Middle frontal gyrus (tissue), 1 donor: Measurements from ENCODE around the gene ADRB2.

Source experiments
- DNase-seq: peaks from one replicate; pipeline ENCODE4 v3.0.0-alpha.2; 2015; ENCODE audit warnings: low spot score; ENCODE audit errors: extremely low spot score

Gene ADRB2

DNA sequence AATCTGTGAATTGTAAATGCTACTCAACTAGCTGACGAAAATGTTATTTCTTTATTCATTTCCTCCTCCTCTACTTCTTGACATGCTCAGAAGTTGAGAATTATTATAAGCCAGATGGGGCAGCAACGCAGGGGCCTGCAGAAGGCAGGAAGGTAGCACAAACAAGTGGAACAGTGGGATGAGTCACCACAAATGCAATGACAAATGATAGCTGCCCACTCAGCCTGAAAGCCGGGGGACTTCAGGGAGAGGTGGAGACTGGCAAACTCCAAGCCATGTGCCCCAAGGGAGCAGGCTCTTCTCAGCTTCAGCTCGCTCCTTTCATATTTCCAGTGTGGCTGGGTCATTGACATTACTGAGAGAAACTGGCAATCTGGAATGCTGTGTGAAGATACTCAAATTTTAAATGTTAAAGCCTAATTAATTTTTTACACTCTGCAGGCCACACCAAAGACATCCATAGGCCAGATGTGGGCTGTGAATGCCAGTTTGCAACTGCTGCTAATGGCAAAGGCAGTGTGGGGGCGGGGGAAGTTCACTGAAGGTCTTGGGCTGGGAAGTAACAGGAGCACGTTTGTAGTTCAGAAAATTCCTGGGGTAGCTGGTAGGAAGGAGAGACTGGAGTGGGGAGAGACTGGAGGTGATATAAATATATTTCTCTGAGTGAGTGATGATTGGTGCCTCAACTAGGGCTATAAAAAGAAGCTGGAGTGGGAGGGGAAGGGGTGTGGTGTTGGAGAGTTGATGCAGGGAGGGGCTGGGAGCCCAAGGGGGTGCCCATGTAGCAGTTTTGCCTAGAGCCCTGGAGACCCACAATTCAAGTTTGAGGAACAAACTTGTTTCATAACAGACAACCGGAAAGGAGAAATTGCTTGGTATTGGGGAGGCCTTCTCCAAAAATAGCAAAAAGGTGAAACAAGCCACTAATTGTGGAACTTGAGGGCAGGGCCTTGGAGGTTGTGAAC is 20.8 kb upstream of the ADRB2 start:
- DNase-seq: no peak

DNA sequence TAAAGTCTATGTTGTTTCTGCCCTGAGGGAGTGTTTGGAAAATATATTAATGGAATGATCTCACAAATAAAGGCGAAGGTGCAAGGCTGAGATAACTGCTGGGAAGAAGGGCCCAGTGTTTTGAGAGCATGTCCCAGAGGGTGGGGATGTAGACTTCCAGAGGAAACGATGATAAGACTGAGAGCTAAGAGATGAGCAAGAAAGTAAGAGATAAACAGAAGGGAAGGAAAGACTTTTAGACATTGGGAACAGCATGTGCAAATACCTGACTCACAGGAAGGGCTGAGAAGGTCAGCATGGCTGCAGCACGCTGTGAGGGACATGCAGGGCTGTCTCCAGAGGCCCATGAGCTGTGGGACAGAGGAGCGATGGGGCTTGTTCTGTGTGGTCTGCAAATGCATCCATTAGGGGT is 19.9 kb upstream of the ADRB2 start:
- no peak for DNase-seq

DNA sequence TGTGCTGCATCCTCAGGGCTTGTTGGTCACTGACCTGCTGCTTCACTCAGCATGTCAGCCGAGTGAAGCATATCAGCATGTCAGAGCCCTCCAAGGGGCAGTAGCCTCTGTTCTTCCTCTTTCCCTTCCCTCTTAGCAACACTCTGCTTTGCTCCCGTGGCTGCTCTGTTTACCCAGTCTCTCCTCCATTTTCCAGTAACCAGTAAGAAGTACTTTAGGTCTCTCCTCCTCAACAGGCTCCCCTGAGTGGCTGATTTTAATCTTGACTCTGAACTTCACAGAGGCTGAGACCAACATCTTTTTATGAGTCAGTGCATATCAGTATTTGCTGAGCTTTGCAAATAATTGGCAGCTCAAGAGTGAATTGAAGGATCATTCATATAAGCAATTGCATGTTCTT is 18.6 kb upstream of the ADRB2 start:
- DNase-seq: no peak

DNA sequence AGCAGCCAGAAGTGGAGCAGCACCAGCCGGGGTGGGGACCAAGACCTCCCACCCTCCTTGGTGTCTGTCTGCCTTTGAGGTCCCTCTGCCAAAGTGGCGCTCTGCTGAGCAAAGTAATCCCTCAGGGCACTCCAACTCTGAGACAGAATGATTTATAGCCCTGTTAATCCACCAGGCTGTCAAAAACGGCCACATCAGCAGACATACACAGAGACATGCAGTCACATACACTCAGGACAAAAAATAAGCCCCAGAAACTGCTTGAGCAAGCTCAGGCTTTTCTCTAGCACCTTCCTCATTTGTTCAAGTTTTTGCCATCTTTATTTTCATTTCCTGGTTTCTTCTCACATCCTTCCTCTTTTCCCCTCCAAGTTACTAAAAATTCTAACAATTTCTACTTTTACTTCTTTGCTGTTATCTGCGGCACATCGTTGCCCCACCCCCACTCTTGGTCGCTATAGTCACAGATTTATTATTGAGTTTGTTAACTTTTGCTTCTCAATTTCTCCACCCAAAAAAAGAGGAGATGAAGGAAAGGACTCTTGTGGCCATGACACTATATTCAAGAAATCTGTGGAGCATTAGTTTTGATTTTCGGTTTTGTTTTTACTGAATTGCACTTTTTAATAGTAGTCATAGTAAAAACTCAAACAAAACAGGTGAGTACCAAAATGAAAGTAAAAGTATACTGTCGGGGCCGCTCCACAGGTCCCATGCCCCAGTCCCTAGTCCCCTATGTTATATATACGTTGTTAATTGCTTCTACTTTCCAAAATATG is 17.4 kb upstream of the ADRB2 start:
- DNase-seq: no peak

DNA sequence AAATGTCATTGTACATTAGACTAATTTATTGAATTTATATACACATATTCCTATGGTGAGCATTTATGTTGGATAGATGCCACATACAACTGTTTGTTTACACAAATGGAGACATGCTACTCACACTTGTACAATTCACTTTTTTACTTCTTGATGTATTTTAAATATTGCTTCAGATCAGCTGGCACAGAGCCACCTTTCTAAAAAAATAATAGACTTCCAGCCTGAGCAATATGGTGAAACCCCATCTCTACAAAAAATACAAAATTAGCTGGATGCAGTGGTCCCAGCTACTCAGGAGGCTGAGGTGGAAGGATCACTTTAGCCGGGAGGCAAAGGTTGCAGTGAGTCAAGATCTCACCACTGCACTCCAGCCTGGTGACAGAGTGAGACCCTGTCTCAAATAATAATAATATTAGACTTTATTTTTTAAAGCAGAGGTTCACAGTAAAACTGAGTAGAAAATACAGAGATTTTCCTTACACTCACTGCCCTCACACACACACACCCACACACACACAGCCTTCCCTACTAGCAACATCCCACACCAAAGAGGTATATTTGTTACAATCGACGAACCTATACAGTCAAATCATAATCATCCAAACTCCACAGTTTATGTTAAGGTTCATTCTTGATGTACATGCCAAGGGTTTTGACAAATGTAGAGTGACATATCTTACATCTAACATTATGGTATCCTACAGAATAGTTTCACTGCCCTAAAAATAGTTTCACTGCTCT is 16.5 kb upstream of the ADRB2 start:
- DNase-seq: no peak

DNA sequence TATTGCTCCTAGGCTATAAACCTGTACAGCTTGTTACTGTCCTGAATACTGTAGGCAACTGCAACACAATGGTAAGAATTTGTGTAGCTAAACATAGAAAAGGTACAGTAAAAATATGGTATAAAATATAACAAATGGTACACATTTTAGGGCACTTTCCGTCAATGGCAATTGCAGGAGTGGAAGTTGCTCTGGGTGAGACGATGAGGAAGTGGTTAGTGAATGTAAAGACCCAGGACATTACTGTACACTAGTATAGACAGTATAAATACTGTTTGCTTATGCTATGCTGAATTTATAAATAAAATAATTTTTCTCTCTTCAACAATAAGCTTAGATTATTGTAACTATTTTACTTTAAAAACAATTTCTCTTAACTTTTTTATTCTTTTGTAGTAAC is 15.6 kb upstream of the ADRB2 start:
- no peak for DNase-seq

DNA sequence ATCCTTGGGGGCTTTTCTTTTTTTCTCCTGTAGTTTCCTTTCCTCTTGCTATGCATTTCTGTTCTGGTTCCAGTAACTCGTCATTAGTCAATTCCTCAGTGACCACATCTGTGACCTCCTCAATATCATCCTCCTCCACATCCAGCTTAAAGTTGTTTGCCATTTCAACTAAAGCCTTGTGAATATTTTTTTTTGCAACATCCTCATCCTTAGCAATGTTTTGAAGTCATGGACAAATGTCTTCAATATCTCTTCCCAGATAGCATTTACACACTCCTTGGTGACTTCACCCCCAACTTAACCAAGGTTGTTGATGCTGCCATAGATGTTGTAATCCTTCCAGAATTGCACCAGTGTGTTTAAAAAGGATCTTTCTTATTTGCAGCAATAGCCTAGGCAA is 14.7 kb upstream of the ADRB2 start:
- no peak for DNase-seq

DNA sequence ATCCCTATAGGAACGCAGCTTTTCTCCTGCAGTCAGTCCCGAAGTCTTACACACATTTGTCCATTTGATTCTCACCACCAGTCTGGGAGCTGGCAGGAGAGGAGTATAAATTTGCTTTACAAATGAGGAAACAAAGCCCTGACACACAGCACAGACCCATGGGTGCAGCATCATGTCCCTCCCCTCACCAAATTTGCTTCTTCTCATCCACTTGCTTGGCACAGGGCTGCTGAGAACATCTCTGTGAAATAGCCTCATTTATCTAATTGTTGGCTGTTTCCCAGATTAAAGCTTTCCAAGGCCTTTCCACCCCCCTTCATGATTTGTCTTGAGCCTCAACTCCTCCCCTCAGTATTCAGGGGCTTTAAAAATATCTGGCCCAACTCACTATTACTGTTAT is 11.3 kb upstream of the ADRB2 start:
- no peak for DNase-seq

DNA sequence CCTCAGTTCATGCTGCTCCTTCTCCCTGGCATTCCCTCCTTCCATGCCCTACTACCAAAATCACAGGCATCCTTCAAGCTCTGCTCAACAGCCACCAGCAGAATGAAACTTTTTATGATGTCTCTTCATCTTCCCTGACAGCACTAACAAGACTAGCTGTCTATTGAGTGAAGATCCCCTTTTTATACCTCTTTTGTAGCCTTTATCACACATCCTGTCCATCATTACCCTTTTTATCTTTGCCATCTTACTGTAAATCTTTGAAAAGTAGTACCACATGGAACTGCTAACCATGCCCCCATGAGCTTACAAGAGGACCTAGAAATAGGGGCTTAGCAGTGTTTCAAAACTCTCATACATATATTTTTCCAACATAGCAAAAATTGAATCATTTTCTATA is 10.8 kb upstream of the ADRB2 start:
- no peak for DNase-seq

DNA sequence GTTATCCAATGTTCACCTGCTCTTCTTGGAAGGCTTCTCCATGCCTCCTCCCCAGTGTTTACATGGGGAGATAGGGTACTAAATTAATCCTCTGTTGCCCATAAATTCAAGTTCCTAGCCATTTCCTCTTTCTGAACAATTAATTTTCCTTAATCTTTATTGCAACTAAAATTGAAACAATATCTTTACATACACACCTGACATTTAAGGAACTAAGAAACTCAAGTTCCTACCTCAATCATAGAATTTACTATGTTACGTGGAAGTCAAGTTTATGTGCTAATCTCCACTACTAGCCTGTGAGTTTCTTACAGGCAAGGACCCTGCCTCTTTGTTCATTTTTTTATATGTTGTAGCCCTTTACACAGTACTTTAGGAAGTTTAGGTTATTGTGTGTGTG is 10.1 kb upstream of the ADRB2 start:
- DNase-seq: no peak

DNA sequence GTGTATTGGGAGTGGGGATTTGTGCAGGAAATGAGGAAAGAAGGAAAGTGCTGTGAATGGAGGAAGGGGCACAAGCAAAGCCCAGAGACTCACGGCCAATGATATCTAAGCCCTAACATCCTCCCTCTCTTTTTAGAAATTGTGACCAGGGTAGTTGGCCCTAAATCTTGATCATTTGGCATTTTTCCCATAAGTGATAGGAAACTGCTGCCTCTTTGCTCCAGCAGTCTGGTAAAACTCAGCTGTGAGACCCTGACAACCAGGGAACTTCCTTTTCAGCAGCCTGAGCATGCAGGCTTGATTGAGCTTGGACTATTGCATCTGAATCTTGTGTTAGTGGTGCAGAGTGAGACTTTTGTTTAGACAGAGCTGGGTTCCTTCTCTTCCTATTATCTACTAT is 9.6 kb upstream of the ADRB2 start:
- no peak for DNase-seq

DNA sequence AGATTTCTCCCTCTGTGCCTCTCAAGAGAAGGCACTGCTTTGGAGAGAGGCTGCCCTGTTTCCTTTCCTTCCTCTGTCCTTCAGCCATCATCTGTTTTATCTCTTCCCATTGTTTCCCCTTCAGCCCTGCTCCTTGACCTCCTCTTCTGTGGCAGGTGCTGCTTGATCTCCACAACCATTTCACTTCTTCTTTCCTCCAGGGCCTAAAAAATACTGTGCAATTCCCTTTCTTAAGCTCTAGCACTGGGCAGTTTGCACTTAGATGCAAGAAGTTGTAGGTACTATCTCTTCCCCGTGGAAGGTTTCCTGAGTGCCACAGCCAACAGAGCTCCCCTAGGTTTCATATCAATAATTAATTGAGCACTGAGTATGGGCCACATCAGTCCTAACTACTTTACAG is 8.8 kb upstream of the ADRB2 start:
- DNase-seq: no peak

DNA sequence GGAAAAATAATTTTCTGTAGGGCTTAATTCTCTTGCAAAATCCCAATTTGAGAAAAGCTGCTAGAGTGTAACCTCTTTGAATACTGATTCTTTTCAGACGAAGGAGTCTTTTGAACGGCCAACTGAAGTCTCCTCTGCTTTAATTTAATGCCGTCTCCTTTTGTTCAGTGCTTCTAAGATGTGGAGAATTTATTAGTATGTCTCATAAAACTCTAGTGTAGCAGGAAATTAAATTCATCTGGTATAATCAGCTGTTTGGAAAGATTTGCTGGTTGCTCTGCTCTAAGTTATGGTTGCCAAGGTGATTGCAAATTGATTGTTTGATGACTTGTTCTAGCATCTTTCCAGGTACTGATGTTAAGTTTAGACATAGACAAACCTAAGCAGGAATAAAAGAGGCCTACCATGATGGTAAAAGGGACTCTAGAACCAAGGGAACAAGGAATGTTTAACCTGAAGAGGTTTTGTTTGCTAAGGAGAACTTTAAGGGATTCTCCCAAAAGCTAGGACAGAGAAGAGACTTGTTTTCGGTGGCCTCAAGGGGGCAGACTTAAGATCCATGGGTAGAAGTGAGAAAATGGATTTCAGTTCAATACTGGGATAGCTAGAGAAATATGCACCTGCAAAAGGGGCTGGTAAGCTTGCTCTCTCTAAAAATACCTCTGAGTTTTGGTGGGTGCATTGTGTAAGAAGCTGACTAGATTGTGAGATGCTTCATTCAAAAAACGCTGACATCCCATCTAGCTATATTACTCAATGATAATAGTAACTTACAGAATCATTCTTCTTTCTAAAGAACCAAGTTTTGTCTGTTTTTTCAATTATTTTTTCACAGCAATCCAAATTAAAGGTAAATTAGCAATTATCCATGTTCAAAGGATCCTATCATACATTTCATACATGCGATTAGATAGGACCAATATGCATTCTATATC is 5.7 kb upstream of the ADRB2 start:
- no peak for DNase-seq

DNA sequence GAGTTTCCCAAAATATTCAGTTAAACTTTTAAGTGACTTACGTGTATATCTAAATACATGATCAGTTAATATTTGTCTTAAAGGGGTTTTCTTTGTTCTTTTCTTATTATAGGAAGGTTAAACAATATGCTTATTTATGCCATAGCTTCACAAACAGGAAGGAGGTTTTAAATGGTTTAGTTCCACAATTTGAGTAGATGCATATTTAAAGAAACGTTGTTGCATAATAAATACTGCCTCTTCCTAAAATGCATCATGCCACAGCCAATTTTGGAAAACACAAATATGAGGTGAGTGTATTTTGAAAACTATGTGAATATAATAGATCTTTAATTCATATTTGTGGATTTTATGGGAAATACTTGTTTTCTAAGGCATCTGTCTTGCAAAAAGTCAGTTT is 2.5 kb upstream of the ADRB2 start:
- DNase-seq: no peak

DNA sequence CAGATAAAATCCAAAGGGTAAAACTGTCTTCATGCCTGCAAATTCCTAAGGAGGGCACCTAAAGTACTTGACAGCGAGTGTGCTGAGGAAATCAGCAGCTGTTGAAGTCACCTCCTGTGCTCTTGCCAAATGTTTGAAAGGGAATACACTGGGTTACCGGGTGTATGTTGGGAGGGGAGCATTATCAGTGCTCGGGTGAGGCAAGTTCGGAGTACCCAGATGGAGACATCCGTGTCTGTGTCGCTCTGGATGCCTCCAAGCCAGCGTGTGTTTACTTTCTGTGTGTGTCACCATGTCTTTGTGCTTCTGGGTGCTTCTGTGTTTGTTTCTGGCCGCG is 727 bp upstream of the ADRB2 start:
- no peak for DNase-seq

DNA sequence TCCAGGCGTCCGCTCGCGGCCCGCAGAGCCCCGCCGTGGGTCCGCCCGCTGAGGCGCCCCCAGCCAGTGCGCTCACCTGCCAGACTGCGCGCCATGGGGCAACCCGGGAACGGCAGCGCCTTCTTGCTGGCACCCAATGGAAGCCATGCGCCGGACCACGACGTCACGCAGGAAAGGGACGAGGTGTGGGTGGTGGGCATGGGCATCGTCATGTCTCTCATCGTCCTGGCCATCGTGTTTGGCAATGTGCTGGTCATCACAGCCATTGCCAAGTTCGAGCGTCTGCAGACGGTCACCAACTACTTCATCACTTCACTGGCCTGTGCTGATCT is 294 bp downstream of the ADRB2 start:
- no peak for DNase-seq

DNA sequence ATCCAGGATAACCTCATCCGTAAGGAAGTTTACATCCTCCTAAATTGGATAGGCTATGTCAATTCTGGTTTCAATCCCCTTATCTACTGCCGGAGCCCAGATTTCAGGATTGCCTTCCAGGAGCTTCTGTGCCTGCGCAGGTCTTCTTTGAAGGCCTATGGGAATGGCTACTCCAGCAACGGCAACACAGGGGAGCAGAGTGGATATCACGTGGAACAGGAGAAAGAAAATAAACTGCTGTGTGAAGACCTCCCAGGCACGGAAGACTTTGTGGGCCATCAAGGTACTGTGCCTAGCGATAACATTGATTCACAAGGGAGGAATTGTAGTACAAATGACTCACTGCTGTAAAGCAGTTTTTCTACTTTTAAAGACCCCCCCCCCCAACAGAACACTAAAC is 1.3 kb downstream of the ADRB2 start:
- DNase-seq: no peak

DNA sequence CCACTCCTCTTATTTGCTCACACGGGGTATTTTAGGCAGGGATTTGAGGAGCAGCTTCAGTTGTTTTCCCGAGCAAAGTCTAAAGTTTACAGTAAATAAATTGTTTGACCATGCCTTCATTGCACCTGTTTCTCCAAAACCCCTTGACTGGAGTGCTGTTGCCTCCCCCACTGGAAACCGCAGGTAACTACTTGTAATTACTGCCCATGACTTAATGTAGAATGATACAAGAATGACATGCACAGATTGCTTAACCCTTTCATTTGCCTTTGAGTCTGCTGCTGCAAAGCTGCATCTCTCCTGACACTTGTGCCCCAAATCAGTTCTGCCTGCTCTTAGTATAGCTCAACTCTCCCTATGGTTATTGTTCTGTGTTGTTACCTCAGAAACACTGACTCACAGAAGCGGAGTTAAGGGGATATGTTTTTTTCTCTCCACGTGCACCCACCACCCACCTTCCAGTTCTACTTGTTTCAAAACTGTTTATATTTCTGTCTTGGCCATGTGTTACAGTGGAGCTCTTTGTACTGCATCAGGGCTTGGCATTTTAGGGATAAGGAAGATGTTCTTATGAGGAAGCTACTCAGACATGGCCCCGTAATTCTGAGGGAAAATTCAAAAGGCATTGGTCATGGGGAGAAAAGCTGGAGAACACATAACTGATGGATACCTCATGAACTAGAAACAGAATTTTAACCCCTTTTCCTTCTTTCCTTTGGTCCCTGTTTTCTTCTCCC is 2.3 kb downstream of the ADRB2 start:
- DNase-seq: no peak

DNA sequence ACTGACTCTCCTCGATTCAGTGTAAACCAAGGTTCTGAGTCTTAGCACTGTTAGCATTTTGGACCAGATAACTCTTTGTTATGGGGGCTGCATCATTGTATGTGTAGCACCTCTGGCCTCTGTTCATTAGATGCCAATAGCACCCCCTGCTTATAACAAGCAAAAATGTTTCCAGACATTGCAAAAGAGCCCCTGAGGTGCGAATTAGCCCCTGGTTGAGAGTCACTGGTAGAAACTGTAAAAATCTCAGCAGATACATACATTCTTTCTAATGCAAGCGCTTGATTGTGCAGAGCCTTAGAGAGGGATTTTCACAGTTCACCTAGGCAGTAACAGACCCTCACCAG is 2.8 kb downstream of the ADRB2 start:
- DNase-seq: no peak

DNA sequence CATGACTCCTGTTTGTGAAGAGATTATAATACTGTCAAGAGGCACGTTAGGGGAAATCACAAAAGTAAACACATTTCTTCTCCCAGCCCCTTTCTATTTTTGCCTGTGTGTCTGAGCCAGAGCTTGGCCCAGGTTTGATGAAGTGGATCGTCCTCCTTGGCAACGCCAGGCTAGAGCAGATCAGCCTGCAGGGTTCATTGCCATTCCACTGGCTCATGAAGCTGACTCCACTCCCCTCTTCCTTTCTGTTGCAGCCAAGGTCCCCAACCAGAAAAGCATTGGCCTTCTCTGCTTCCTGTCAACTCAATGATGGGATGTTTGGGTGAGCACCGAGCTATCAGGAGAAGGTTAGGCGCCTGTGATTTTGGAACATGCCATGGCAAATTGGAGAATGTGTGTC is 3.3 kb downstream of the ADRB2 start:
- DNase-seq: no peak

DNA sequence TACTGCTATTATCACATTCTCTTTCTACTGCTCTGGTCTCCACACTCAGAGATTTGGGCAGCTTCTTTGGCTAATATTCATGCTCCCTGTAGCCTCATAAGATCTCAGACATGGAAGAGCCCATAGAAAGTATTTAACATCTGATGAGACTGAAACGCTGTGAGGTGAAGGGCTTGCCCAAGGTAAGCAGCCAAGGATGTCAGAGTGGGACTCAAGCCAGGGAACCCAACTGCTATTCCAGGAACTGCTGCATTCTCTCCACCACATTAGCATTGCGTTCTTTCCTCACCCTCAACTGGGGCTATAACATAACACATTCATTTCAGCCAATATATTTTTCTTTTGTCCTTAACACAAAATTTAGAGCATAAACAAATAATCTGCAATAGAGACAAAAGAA is 3.8 kb downstream of the ADRB2 start:
- DNase-seq: no peak
